Measurements from ENCODE around the gene RAD9B. TPM values are rescaled to one million over a fixed set of nuclear protein-coding genes. Genes with fewer than 3 reads are reported as not detected.

Gene RAD9B
- total RNA-seq, 4 donors from 2014 or later: 0.98 to 5.0 (median 2.0) TPM

- intact Hi-C loops (cut with DNase I): loop anchor here (5.0 kb wide), 1 partner anchor 35 kb away; the partner anchor contains the start of gene PPTC7
- no peak for DNase-seq (ENCODE audit: extremely low spot score)
- H3K4me1 ChIP-seq: peaks cover 64 to 100% (median 100%) of the 10 kb centered on the region in 4 donors
- H3K27me3 ChIP-seq: no peaks in the 10 kb centered on the region
- WGBS: 53% methylated on average over 2 of the region's 2 CpGs
- no peaks in the 10 kb centered on the region for H3K9me3 ChIP-seq
- TF ChIP-seq EP300 (IDR thresholded peaks at IDR 0.05) (no peak), POLR2AphosphoS5 (IDR thresholded peaks at IDR 0.05) (no peak), CTCF (IDR thresholded peaks at IDR 0.05) (no peak), POLR2A (IDR thresholded peaks at IDR 0.05; ENCODE audit: low read depth) (no peak)
- peaks cover 0 to 19% (median 6%) of the 10 kb centered on the region in 4 donors for H3K36me3 ChIP-seq
- peak overlapping the region; percentile 83 to 92 (median 89) for H3K27ac ChIP-seq (replicated peaks in 1 of 4)
- H3K4me3 ChIP-seq: no peak overlapping the region
Measured at GRCh38 chr12:110547090-110547489, 45.0 kb downstream of the RAD9B start.

- H3K9me3 ChIP-seq: no peaks in the 10 kb centered on the region
- intact Hi-C loops (cut with DNase I): loop anchor here (5.0 kb wide), 1 partner anchor 34 kb away; the partner anchor contains the start of gene PPTC7
- no peak overlapping the region for H3K4me3 ChIP-seq
- peaks cover 56 to 100% (median 100%) of the 10 kb centered on the region in 4 donors for H3K4me1 ChIP-seq
- H3K27me3 ChIP-seq: no peaks in the 10 kb centered on the region
- whole genome bisulfite sequencing: 50% methylated on average over 7 of the region's 7 CpGs
- TF ChIP-seq POLR2A (IDR thresholded peaks at IDR 0.05; ENCODE audit: low read depth): no peak
- TF ChIP-seq POLR2AphosphoS5 (IDR thresholded peaks at IDR 0.05): peak; percentile 5 to 32
- DNase-seq (ENCODE audit: extremely low spot score): no peak
- H3K27ac ChIP-seq (replicated peaks in 1 of 4): peak overlapping the region; percentile 64 to 92 (median 78)
- peaks cover 0 to 19% (median 6%) of the 10 kb centered on the region in 4 donors for H3K36me3 ChIP-seq
Measured at GRCh38 chr12:110548678-110549077, 46.5 kb downstream of the RAD9B start.

GRCh38 chr12:110549716-110550115 is 47.6 kb downstream of the RAD9B start:
- Histone ChIP-seq H3K4me1 (peaks cover 49 to 100% (median 100%) of the 10 kb centered on the region in 4 donors), H3K27me3 (no peaks in the 10 kb centered on the region), H3K4me3 (no peak overlapping the region), H3K9me3 (no peaks in the 10 kb centered on the region), H3K27ac (replicated peaks in 1 of 4) (peak overlapping the region; percentile 64 to 92 (median 78)), H3K36me3 (peaks cover 0 to 19% (median 6%) of the 10 kb centered on the region in 4 donors)
- 64% methylated on average over 2 of the region's 2 CpGs for WGBS
- intact Hi-C loops (cut with DNase I): loop anchor here (5.0 kb wide), 1 partner anchor 33 kb away; the partner anchor contains the start of gene PPTC7
- DNase-seq (ENCODE audit: extremely low spot score): no peak
- TF ChIP-seq POLR2A (IDR thresholded peaks at IDR 0.05; ENCODE audit: low read depth) (no peak), CTCF (IDR thresholded peaks at IDR 0.05) (no peak), EP300 (IDR thresholded peaks at IDR 0.05) (no peak), POLR2AphosphoS5 (IDR thresholded peaks at IDR 0.05) (no peak)

GRCh38 chr12:110550981-110551380 is 48.9 kb downstream of the RAD9B start:
- TF ChIP-seq CTCF (IDR thresholded peaks at IDR 0.05) (no peak), POLR2AphosphoS5 (IDR thresholded peaks at IDR 0.05) (peak in 1 of 2 donors; percentile 26)
- no peaks in the 10 kb centered on the region for H3K9me3 ChIP-seq
- peak overlapping the region; percentile 64 to 92 (median 78) for H3K27ac ChIP-seq (replicated peaks in 1 of 4)
- 81% methylated on average over 4 of the region's 4 CpGs for WGBS
- intact Hi-C loops (cut with DNase I): no loop called here
- no peak for DNase-seq (ENCODE audit: extremely low spot score)
- no peaks in the 10 kb centered on the region for H3K27me3 ChIP-seq
- H3K4me1 ChIP-seq: peaks cover 43 to 100% (median 100%) of the 10 kb centered on the region in 4 donors
- H3K4me3 ChIP-seq: no peak overlapping the region
- peaks cover 0 to 7% (median 2%) of the 10 kb centered on the region in 4 donors for H3K36me3 ChIP-seq

Small RNA genes lying within 50 kb of the gene (small RNA-seq; reads per million reads assigned to genes)
- 0 reads per million in 3 donors for gene RF00278

Other genes with a start within 250 kb of the RAD9B start
- 100 to 1,000 TPM; 170 to 231 (median 177) TPM for gene ATP2A2, start 221.1 kb upstream of the RAD9B start, total RNA-seq
- 10 to 100 TPM; 32.5 to 35.0 (median 33.2) TPM for gene ANAPC7, start 98.6 kb upstream of the RAD9B start, total RNA-seq
- gene ARPC3, start 52.0 kb upstream of the RAD9B start, total RNA-seq: 100 to 1,000 TPM; 227 to 363 (median 257) TPM
- 10 to 100 TPM; 18.5 to 39.0 (median 25.9) TPM for gene GPN3, start 34.1 kb upstream of the RAD9B start, total RNA-seq
- gene FAM216A, start 33.5 kb upstream of the RAD9B start, total RNA-seq: 10 to 100 TPM in 1 of 4 donors, 1 to 10 TPM in 3; 6.2 to 10.4 (median 8.0) TPM
- gene VPS29, start 220 bp upstream of the RAD9B start, total RNA-seq: 100 to 1,000 TPM; 126 to 166 (median 156) TPM
- gene PPTC7, start 81.0 kb downstream of the RAD9B start, total RNA-seq: 10 to 100 TPM; 36.6 to 55.6 (median 53.2) TPM
- 10 to 100 TPM; 17.4 to 26.2 (median 21.4) TPM for gene TCTN1, start 111.8 kb downstream of the RAD9B start, total RNA-seq
- gene HVCN1, start 186.8 kb downstream of the RAD9B start, total RNA-seq: 1 to 10 TPM; 5.4 to 8.9 (median 7.1) TPM
- gene PPP1CC, start 240.6 kb downstream of the RAD9B start, total RNA-seq: 100 to 1,000 TPM in 3 of 4 donors, 10 to 100 TPM in 1; 92.2 to 120 (median 101) TPM

Data from esophagus muscularis mucosa (tissue), 4 donors.